GM19397 (cell line): Measurements from ENCODE around the gene NUPR1.
"Not testable (repeated sequence)": the region's sequence is repeated elsewhere in the genome, so short reads cannot be mapped to it uniquely, and the experiment has no call there.

ENCODE experiments used
- ATAC-seq: cut with Tn5 transposase; IDR thresholded peaks from one replicate; pipeline ENCODE4 v1.9.1; 2021; ENCODE audit warnings: mild to moderate bottlenecking, moderate library complexity; ENCODE audit not compliant: unreplicated experiment

The NUPR1 gene, protein sequence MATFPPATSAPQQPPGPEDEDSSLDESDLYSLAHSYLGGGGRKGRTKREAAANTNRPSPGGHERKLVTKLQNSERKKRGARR

GRCh38 chr16:28538733-28539596 is at the start of gene NUPR1:
NUPR1 (minus strand) TSS chr16:28538974; CDS start chr16:28538907, 67 bp downstream.
- no peak for ATAC-seq

GRCh38 chr16:28587386-28587785 is 48.6 kb upstream of the NUPR1 start:
- no peak for ATAC-seq

GRCh38 chr16:28586466-28586865 is 47.7 kb upstream of the NUPR1 start:
- ATAC-seq, result no peak

DNA sequence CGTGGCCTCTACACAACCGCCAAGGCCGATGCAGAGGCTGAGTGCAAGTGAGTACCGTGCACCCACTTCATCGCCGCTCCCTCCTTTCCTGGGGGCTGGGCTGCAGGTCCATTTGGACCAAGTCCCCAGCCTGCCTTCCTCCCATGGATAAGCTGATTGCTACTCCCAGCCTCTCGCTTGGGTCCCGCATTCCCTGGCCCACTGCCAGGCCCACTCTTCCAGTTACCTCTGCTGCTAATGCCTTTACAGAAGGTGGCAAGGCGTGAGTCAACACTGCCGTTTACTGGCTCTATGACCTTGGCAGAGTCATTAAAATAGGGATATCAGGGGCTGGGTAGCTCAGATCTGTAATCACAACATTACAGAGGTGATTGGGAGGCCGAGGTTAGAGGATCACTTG is 46.9 kb upstream of the NUPR1 start:
- no peak for ATAC-seq

GRCh38 chr16:28580726-28581315 is 42.0 kb upstream of the NUPR1 start:
- ATAC-seq, result no peak

DNA sequence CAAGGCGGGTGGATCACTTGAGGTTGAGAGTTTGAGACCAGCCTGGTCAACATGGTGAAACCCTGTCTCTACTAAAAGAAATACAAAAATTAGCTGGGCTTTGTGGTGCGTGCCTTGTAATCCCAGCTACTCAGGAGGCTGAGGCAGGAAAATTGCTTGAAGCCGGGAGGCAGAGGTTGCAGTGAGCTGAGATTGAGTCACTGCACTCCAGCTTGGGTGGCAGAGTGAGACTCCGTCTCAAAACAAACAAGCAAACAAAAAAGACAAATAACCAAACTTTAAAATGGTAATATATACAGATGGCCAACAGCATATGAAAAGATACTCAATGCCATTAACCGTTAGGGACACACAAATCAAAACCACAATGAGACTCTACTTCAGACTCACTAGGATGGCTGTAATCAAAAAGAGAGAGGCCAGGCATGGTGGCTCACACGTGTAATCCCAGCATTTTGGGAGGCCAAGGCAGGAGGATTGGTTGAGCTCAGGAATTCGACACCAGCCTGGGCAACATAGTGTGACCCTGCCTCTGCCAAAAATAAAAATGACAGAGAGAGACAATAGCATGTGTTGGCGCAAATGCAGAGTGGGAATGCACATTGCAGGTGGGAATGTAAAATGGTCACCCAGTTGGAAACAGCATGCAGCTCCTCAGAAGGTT is 36.8 kb upstream of the NUPR1 start:
- no peak for ATAC-seq

DNA sequence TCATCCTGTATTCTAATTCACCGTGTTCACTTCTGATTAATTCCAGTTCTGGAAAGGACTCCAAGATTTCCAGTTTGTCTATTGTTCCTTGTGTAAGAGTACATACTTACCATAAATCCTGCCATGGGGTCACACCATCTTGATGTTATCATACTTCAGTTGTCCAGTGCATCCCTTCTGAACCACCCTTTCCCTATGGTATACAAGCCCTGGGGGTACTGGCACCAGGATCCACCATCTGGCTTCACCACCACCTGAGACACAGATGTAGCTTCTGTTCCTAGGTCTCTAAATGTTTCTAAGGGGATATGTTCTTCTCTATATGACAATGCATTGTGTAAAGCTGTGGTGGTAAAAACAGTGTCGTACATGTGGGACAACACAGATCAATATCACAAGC is 36.2 kb upstream of the NUPR1 start:
- ATAC-seq, result no peak

DNA sequence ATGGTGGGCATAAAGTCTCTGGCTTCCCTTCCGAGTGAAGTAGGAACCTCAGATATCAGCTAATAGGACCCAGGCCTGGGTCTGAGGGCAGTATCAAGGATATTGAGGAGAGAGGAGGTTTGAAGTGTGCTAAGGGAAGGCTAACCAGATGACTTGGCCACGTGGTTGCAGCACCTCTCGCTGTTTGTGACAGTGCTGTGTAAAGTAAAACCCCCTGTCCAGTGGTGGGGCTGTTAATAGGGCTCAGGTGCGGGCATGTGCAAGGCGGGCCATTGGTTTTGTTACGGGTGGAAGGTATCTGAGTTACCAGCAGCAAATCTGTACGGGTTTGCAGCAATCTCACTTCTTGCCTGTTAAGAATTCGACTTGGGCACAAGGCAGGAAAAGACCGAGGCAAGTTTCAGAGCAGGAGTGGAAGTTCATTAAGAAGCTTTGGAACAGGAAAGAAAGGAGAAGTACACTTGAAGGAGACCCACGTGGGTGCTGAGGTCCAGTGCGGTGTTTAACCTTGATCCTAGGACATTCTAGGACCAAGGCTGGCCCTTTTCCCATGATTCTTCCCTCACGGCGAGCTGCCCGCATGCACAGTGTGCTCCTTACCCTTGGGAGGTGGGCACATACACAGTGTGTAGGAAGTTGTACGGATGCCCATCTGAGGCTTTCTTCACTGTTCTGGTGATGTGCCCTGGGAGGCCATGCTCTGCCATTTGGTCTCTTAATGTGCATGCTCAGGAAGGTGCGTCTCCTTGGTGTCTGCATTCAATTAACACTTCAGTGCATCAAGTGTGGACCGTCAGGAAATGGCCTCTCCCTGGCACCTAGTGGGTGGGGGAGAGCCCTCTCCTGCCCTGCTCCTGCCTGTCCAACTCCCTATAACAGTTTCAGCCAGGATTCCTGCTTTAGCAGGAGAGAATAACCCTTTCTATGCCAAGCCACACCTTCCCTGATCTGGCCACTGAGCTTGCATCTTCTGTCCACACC is 35.3 kb upstream of the NUPR1 start:
- ATAC-seq, result no peak

GRCh38 chr16:28572696-28573510 is 34.1 kb upstream of the NUPR1 start:
- no peak for ATAC-seq

DNA sequence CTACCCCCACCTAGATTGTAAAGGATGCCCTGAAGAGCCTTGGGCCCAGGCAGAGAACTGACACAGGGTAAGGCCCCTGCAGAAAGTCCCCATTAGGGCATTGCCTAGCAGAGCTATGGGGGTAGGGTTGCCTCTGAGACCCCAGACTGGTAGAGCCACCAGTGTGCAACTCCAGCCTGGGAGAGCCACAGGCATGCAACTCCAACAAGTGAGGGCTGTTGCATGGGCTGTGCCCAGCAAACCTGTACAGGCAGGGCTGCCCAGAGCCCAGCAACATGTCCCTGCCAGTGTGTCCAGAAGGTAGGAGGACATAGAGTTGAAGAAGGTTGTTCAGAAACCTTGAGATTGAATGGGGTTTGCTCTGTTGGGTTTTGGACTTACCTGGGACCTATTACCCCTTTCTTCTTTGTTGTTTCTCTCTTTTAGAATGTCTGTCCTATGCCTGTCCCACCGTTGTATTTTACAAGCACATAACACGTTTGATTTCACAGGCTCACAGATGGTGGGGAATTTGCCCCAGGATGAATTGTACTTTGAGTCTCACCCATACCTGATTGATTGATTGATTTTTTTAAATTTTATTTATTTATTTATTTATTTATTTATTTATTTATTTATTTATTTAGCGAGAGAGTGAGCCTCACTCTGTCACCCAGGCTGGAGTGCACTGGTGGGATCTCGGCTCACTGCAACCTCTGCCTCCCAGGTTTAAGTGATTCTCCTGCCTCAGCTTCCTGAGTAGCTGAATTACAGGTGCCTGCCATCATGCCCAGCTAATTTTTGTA is 31.4 kb upstream of the NUPR1 start:
- ATAC-seq, result no peak

- ATAC-seq, result no peak
These were observed 30.2 kb upstream of the NUPR1 start for GRCh38 chr16:28569021-28569420.

GRCh38 chr16:28567292-28567691 is 28.5 kb upstream of the NUPR1 start:
- ATAC-seq, result no peak

DNA sequence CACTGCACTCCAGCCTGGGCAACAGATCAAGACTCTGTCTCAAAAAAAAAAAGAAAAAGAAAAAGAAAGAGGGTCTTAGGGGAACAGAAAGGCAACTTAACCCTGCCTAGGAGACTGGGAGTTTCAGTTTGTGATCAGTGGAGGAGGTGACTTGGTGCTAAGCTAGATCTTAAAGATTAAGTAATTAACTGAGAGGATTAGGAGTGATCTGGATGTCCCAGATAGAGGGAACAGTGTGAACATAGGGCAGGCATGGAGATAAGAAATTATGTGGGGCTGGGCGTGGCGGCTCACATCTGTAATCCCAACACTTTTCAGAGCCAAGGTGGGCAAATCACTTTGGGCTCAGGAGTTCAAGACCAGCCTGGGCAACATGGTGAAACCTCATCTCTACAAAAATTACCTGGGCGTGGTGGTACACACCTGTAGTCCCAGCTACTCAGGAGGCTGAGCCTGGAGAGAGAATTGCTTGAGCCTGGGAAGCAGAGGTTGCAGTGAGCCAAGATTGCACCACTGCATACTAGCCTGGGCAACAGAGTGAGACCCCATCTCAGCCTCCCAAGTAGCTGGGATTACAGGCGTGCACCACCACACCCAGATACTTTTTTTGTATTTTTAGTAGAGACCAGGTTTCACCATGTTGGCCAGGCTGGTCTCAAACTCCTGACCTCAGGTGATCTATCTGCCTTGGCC is 27.6 kb upstream of the NUPR1 start:
- ATAC-seq, result not testable (repeated sequence)

GRCh38 chr16:28563218-28563617 is 24.4 kb upstream of the NUPR1 start:
- ATAC-seq, result no peak

GRCh38 chr16:28562199-28562598 is 23.4 kb upstream of the NUPR1 start:
- no peak for ATAC-seq

GRCh38 chr16:28561557-28562187 is 22.9 kb upstream of the NUPR1 start:
- ATAC-seq, result no peak

- ATAC-seq, result no peak
These were observed 19.7 kb upstream of the NUPR1 start for GRCh38 chr16:28558456-28558855.

- ATAC-seq, result no peak
These were observed 18.1 kb upstream of the NUPR1 start for GRCh38 chr16:28556914-28557320.
